ENCODE data around the gene DHTKD1.
"Not testable (repeated sequence)": the region's sequence is repeated elsewhere in the genome, so short reads cannot be mapped to it uniquely, and the experiment has no call there.

The DHTKD1 gene

DNA sequence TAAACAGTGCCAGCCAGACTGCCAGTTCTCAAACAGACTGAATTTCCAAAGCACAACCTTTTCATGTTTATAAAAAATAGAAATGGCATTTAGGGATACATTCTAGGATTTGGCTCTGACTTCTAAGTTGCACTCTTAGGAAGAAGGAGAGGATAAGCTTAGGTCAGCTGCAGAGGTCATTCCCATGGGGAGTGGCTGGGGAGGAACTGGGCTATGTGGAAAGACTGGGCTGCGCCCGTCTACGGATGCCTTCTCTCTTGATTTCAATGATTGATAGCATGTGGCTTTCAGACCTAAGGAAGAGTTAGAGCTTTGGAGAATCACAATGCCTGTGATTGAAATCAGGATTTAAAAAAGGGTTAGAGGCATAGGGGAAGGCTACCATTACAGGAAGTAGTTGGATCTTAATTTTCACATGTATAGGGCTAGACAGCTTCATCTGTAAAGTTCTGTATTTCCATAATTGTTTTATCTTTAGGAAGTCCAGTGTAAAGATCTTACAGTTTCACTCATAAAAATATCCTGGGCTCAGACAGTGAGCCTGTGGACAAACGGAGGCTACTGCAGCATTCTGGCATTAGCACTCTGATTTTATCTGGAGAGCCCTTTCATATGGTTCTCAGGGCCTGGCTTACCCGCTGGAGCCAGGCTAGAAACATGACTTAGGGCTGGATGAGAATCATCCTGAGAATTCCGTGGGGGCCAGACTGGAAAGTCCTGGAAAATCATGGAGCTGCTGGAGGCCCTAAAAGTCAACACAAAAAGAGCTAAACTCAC is 97.4 kb downstream of the DHTKD1 start:
- in situ Hi-C loops (cut with HindIII; ENCODE audit: low sequenced_read_pairs), result loop anchor here (5.0 kb wide), 1 partner anchor 34 kb away; no protein-coding TSS in a partner anchor
- TF ChIP-seq, protein P1, sequence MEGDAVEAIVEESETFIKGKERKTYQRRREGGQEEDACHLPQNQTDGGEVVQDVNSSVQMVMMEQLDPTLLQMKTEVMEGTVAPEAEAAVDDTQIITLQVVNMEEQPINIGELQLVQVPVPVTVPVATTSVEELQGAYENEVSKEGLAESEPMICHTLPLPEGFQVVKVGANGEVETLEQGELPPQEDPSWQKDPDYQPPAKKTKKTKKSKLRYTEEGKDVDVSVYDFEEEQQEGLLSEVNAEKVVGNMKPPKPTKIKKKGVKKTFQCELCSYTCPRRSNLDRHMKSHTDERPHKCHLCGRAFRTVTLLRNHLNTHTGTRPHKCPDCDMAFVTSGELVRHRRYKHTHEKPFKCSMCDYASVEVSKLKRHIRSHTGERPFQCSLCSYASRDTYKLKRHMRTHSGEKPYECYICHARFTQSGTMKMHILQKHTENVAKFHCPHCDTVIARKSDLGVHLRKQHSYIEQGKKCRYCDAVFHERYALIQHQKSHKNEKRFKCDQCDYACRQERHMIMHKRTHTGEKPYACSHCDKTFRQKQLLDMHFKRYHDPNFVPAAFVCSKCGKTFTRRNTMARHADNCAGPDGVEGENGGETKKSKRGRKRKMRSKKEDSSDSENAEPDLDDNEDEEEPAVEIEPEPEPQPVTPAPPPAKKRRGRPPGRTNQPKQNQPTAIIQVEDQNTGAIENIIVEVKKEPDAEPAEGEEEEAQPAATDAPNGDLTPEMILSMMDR (IDR thresholded peaks at IDR 0.05; ENCODE audit: low read depth, low read length, missing control alignments), result no peak

DNA sequence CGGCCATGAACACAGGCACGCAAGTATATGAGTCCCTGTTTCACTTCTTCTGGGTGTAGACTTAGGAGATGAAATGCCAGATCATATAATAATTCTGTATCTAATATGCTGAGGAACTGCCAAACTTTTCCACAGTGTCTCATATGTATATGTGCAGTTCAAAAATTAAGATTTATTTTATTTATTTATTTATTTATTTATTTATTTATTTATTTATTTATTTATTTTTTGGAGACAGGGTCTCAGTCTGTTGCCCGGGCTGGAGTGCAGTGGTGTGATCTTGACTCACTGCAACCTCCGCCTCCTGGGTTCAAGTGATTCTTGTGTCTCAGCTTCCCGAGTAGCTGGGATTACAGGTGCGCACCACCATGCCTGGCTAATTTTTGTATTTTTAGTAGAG is 102.8 kb downstream of the DHTKD1 start:
- in situ Hi-C loops (cut with HindIII; ENCODE audit: low sequenced_read_pairs); H3K4me3 ChIP-seq (ENCODE audit: low read depth, low read length); DNase-seq (ENCODE audit: low read depth): not testable (repeated sequence)

More for the DNA sequence above, 97.4 kb downstream of the DHTKD1 start:
- no peak for DNase-seq (ENCODE audit: low read depth)
- no peak overlapping the region for H3K4me3 ChIP-seq (ENCODE audit: low read depth, low read length)

Data from astrocyte of the cerebellum (primary cell).